Mammary epithelial cell (primary cell): ENCODE data around the gene UMAD1.

Experiments used
- CTCF ChIP-seq, 2 donors: IDR thresholded peaks in 1 of 2; conservative IDR thresholded peaks in 1 of 2; 2 replicates each; pipeline ENCODE4 v1.5.1; 2011 to 2012; ENCODE audit warnings: inconsistent platforms in 2 of 2, low read length in 2 of 2, mild to moderate bottlenecking in 2 of 2, control low read depth in 1 of 2, low read depth in 1 of 2; ENCODE audit not compliant: insufficient read depth in 1 of 2; ENCODE audit errors: extremely low read depth in 1 of 2
- EZH2 ChIP-seq: IDR thresholded peaks from 2 replicates; pipeline ENCODE4 v1.6.1; 2012; ENCODE audit warnings: low read length, inconsistent platforms, borderline replicate concordance

DNA sequence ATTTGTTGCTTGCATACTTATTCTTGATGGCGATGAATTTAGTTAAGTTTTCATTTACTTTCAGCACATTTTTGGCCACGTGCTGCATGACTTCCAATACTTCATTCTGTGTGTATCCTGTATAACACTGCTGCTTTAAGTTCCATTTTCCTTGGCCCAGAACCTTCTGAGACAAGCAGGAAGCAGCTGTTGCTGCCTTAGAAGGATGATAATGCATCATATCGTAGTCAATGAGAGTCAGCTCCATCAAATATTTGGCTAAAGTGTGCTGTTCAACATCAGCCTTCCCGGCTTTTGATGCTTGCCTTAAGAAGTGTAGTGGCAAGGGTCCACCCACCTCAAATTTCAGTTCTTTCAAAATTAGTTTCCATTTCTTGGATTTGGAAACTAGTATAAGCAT is 268.8 kb downstream of the UMAD1 start:
- TF ChIP-seq CTCF (conservative IDR thresholded peaks at IDR 0.05 in 1 of 2, IDR thresholded peaks at IDR 0.05 in 1 of 2; ENCODE audit: extremely low read depth in 1 of 2, insufficient read depth in 1 of 2, low read depth in 1 of 2, low read length in 2 of 2), result no peak
- no peak for TF ChIP-seq EZH2
